ENCODE results near the gene ZNF536. TPM values are rescaled to one million over a fixed set of nuclear protein-coding genes. Genes with fewer than 3 reads are reported as not detected.

The ZNF536 gene
- total and polyA plus RNA-seq, 2 of the 4 experiments (the other 2 are of a cell fraction): not detected

- ChIA-PET POLR2A (ENCODE audit: unreplicated experiment) (no interaction called here), CTCF (no interaction called here)
- no peak overlapping the region for H3K4ac ChIP-seq (ENCODE audit: low read depth, low read length)
- H2AK9ac ChIP-seq (replicated peaks; ENCODE audit: low read depth, low read length, poor library complexity): no peak overlapping the region
- no peak overlapping the region for H2AK5ac ChIP-seq (ENCODE audit: low read depth, low read length)
- no peaks in the 10 kb centered on the region for H4K20me1 ChIP-seq (ENCODE audit: insufficient read depth, low read length)
- H3K79me1 ChIP-seq (ENCODE audit: low read depth in 1 of 2, low read length in 2 of 2): no peaks in the 10 kb centered on the region
- no peak overlapping the region for H2BK120ac ChIP-seq (ENCODE audit: low read depth, low read length)
- H2BK5ac ChIP-seq (ENCODE audit: low read depth, low read length, poor library complexity, severe bottlenecking): no peak overlapping the region
- H3K4me3 ChIP-seq (ENCODE audit: insufficient read depth, low read depth, low read length): no peak overlapping the region
- H3K27ac ChIP-seq (ENCODE audit: insufficient read depth, low read length): no peak overlapping the region
- peaks cover 29% of the 10 kb centered on the region for H3K9me3 ChIP-seq (ENCODE audit: control insufficient read depth, insufficient read depth, low read length)
- no peak overlapping the region for H3K23ac ChIP-seq (ENCODE audit: low read depth, low read length)
- TF ChIP-seq SMC3 (IDR thresholded peaks at IDR 0.05; ENCODE audit: low read depth, low read length) (no peak), MXI1 (IDR thresholded peaks at IDR 0.05; ENCODE audit: borderline replicate concordance, low read depth, low read length) (no peak)
- no peak overlapping the region for H3K18ac ChIP-seq (ENCODE audit: low read depth, low read length)
- no peaks in the 10 kb centered on the region for H3K4me1 ChIP-seq (ENCODE audit: control insufficient read depth, insufficient read depth, low read length)
- no peaks in the 10 kb centered on the region for H3K27me3 ChIP-seq (ENCODE audit: control insufficient read depth, insufficient read depth, low read length)
- no peak overlapping the region for H3K56ac ChIP-seq (ENCODE audit: extremely low read depth, insufficient read depth, low read length)
- no peak overlapping the region for H2AFZ ChIP-seq (replicated peaks; ENCODE audit: low read length, poor library complexity)
- 71% methylated on average over 5 of the region's 17 CpGs; no CpG with 5 or more reads in 1 of the 2 experiments for WGBS, 2 experiments (ENCODE audit: extremely low coverage in 2 of 2, insufficient read length in 1 of 2)
- no peak overlapping the region for H4K8ac ChIP-seq (ENCODE audit: low read depth in 2 of 2, low read length in 2 of 2)
- no peaks in the 10 kb centered on the region for H3K9me1 ChIP-seq (ENCODE audit: insufficient read depth, low read length)
- no peak overlapping the region for H3K14ac ChIP-seq (replicated peaks; ENCODE audit: low read depth, low read length)
- no peak overlapping the region for H4K91ac ChIP-seq (ENCODE audit: insufficient read depth, low read depth, low read length)
- no TSS peak for BruUV-seq (replicated peaks)
- intact Hi-C loops (cut with micrococcal nuclease) (no loop called here), dilution Hi-C loops (cut with HindIII; ENCODE audit: low sequenced_read_pairs, unreplicated experiment) (no loop called here), in situ Hi-C loops (cut with MboI; ENCODE audit: low sequenced_read_pairs) (no loop called here)
- no peak overlapping the region for H3K4me2 ChIP-seq (ENCODE audit: low read depth, low read length)
- H2BK15ac ChIP-seq (ENCODE audit: low read depth, low read length): no peak overlapping the region
- ATAC-seq (ENCODE audit: low read depth) (no peak), DNase-seq (no peak)
- no peak overlapping the region for H3K9ac ChIP-seq (ENCODE audit: low read depth, low read length)
- H4K5ac ChIP-seq (ENCODE audit: low read depth, low read length): no peak overlapping the region
- H3K36me3 ChIP-seq (ENCODE audit: control insufficient read depth, insufficient read depth, low read length): no peaks in the 10 kb centered on the region
- no peak overlapping the region for H2BK20ac ChIP-seq (ENCODE audit: low read depth, low read length)
These were observed 144.3 kb downstream of the ZNF536 start for GRCh38 chr19:30516531-30516930.

Measured in IMR-90 (cell line).